Testis (tissue), 3 donors: Measurements from ENCODE around the gene PAF1. TPM values are rescaled to one million over a fixed set of nuclear protein-coding genes. Genes with fewer than 3 reads are reported as not detected.

Source experiments
- DNase-seq: peaks from one replicate; pipeline ENCODE4 v3.0.0-alpha.2; 2019
- H3K27ac ChIP-seq, 2 donors: fragments of 200-600 bp; sonication (generic); one replicate each; pipeline ENCODE4 v1.5.1; 2019
- H3K27me3 ChIP-seq: fragments of 200-600 bp; sonication (generic); one replicate; pipeline ENCODE4 v1.5.1; 2019
- H3K36me3 ChIP-seq: fragments of 200-600 bp; sonication (generic); one replicate; pipeline ENCODE4 v1.5.1; 2017; ENCODE audit warnings: low read depth; ENCODE audit errors: missing control alignments
- H3K4me1 ChIP-seq: fragments of 200-600 bp; sonication (generic); one replicate; pipeline ENCODE4 v1.5.1; 2019
- H3K4me3 ChIP-seq, 2 donors: fragments of 200-600 bp; sonication (generic); one replicate each; pipeline ENCODE4 v1.5.1; 2017 to 2019
- H3K9me3 ChIP-seq: fragments of 200-600 bp; sonication (generic); one replicate; pipeline ENCODE4 v1.5.1; 2017
- POLR2A ChIP-seq: fragments of 450-650 bp; IDR thresholded peaks from one replicate; pipeline ENCODE4 v1.6.1; 2017; ENCODE audit warnings: antibody characterized with exemption, mild to moderate bottlenecking, moderate library complexity
- WGBS, 2 donors: methylation state at CpG; one replicate each; pipeline ENCODE4 v1.1.5; 2018; 5-methylcytosine and 5-hydroxymethylcytosine counted together
- intact Hi-C: fragments of 100-400 bp; cut with DNase I; formaldehyde crosslinking; loops from one replicate; pipeline ENCODE4 v1.15.1; 2023; ENCODE audit warnings: low total_unique reads
- polyA plus RNA-seq: library from polyadenylated mRNA; stranded (reverse); fragments of 350-450 nt; fragmentation: Illumina TruSeq; extraction: RNeasy Lipid Tissue Mini Kit (QIAGEN cat#74804); gene quantifications from one replicate; pipeline ENCODE4 v1.2.3, GENCODE V29; 2014; ENCODE audit warnings: low read depth, low replicate concordance; ENCODE audit not compliant: insufficient read depth
- total RNA-seq, 2 donors: library from RNA; depleted of rRNA; stranded (reverse); fragments of >200 nt; gene quantifications; one replicate each; pipeline ENCODE4 v1.2.3, GENCODE V29; 2016
- TF ChIP-seq, protein P1 (sequence below), 3 experiments: fragments of 450-650 bp in 2 of 3; fragments of 200-600 bp in 1 of 3; sonication (generic) in 1 of 3; IDR thresholded peaks; one replicate each; pipeline ENCODE4 v1.5.1; 2016 to 2019; ENCODE audit warnings: antibody characterized with exemption in 3 of 3, mild to moderate bottlenecking in 2 of 3, moderate library complexity in 1 of 3

The PAF1 gene
- total and polyA plus RNA-seq, 3 donors from 2014 or later = 70.7 to 154 (median 74.6) TPM

DNA sequence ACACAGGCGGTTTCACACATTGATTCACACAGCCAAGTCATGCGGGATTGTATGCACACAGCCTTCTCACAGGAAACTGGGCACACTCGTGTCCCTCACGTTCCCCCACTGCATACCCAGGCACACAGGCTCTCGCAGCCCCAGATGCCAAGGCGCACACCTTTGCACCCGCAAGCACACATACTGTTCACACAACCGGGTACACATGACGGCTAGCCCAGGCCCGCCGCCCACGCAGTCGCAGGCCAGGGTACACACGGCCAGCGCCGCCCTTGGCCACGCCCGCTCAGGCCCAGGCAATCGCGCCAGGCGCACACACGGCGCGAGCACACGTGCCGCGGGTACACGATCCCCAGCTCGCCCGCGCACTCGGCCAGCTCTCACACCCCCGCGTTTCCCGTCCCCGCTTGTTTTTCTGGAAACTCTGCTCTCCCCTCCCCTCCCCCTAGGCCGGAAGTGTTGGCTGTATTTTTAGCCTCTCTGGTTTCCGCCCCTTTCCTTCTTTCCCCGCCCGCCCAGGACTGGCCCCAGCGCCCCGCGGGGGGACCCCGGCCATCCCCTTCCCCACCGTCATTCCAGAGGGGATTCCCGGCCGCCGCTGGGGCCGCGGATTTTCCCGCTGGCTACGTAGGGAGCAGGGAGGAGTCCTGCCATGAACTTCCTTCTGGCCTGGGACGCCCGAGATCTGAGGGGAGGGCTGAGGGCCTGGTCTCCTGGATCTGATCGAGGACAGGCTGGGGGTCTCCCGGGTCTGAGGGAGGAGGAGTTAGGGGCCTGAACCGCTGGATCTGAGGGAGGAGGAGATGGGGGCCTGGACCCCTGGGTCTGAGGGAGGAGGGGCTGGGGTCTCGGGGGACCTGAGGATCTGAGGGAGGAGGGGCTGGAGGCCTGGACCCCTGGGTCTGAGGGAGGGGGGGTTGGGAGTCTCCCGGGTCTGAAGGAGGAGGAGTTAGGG, 11.7 kb upstream of the PAF1 start:
- intact Hi-C loops = no loop called here

DNA sequence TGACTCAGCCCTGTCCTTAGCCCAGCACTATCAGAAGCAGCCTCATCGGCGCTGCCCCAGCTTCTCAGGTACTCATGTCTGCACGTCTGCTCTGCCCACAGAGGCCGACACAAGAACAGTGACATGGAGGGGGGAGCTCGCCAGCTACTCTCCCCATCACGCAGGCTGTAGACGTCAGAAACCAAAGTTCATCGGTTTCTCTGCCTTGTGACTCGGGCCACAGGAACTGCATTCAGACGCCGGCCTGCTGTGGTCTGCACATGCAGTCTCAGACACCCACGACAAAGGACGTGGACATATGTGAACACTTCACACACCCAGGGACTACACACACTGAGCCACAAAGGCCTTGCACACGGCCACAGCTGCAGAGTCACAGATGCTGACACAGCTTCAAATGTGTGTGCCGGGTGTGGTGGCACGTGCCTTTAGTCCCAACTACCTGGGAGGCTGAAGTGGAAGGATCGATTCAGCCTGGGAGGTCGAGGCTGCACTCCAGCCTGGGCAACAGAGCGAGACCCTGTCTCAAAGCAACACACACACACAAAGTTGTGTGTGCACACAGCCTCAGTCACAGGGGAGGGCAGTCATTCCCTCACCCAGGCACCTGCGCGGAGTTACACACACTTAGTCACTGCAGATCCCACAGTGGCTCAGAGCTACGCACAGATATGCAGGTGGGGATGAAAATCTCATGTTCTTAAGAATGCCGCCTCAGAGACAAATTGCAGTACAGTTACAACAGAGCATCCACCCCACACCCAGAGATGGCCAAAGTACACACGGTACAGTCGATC, 10.8 kb upstream of the PAF1 start:
- no peaks in the 10 kb centered on the region for H3K36me3 ChIP-seq
- TF ChIP-seq POLR2A = no peak
- TF ChIP-seq, protein P1, sequence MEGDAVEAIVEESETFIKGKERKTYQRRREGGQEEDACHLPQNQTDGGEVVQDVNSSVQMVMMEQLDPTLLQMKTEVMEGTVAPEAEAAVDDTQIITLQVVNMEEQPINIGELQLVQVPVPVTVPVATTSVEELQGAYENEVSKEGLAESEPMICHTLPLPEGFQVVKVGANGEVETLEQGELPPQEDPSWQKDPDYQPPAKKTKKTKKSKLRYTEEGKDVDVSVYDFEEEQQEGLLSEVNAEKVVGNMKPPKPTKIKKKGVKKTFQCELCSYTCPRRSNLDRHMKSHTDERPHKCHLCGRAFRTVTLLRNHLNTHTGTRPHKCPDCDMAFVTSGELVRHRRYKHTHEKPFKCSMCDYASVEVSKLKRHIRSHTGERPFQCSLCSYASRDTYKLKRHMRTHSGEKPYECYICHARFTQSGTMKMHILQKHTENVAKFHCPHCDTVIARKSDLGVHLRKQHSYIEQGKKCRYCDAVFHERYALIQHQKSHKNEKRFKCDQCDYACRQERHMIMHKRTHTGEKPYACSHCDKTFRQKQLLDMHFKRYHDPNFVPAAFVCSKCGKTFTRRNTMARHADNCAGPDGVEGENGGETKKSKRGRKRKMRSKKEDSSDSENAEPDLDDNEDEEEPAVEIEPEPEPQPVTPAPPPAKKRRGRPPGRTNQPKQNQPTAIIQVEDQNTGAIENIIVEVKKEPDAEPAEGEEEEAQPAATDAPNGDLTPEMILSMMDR (IDR thresholded peaks at IDR 0.05) = no peak
- peak overlapping the region; percentile 95 to 97 for H3K27ac ChIP-seq
- no peaks in the 10 kb centered on the region for H3K27me3 ChIP-seq
- DNase-seq = peak; percentile 67
- H3K9me3 ChIP-seq = no peaks in the 10 kb centered on the region
- intact Hi-C loops = no loop called here
- peaks cover 46% of the 10 kb centered on the region for H3K4me1 ChIP-seq
- H3K4me3 ChIP-seq = no peak overlapping the region
- 46 to 57% methylated on average over 6 to 23 of the region's 25 CpGs for WGBS, 2 donors

More for the DNA sequence above, 11.7 kb upstream of the PAF1 start:
- H3K9me3 ChIP-seq = no peaks in the 10 kb centered on the region
- peak overlapping the region; percentile 54 to 62 for H3K4me3 ChIP-seq
- no peaks in the 10 kb centered on the region for H3K36me3 ChIP-seq
- TF ChIP-seq, protein P1 (IDR thresholded peaks at IDR 0.05) = no peak
- TF ChIP-seq POLR2A = peak; percentile 16
- H3K27me3 ChIP-seq = no peaks in the 10 kb centered on the region
- H3K4me1 ChIP-seq = peaks cover 43% of the 10 kb centered on the region
- H3K27ac ChIP-seq = peak overlapping the region; percentile 95 to 97
- DNase-seq = peak; percentile 93
- 1% methylated on average over 48 to 59 of the region's 59 CpGs for WGBS, 2 donors

GRCh38 chr19:39401070-39401548, 10.2 kb upstream of the PAF1 start:
- 67% methylated on average over 4 of the region's 4 CpGs for WGBS, 2 donors
- Histone ChIP-seq H3K9me3 (no peaks in the 10 kb centered on the region), H3K27ac (peak overlapping the region; percentile 95 to 97), H3K4me3 (no peak overlapping the region), H3K4me1 (peaks cover 45% of the 10 kb centered on the region), H3K36me3 (no peaks in the 10 kb centered on the region), H3K27me3 (no peaks in the 10 kb centered on the region)
- TF ChIP-seq, protein P1 (IDR thresholded peaks at IDR 0.05) = no peak
- no peak for TF ChIP-seq POLR2A
- intact Hi-C loops = no loop called here
- no peak for DNase-seq

GRCh38 chr19:39400061-39400460, 9.2 kb upstream of the PAF1 start:
- intact Hi-C loops = no loop called here
- Histone ChIP-seq H3K27me3 (no peaks in the 10 kb centered on the region), H3K27ac (peak overlapping the region in 1 of 2 donors; percentile 75), H3K4me1 (peaks cover 35% of the 10 kb centered on the region), H3K36me3 (no peaks in the 10 kb centered on the region), H3K4me3 (no peak overlapping the region), H3K9me3 (no peaks in the 10 kb centered on the region)
- WGBS, 2 donors = 80 to 83% methylated on average over 4 of the region's 4 CpGs
- DNase-seq = no peak
- TF ChIP-seq, protein P1 (IDR thresholded peaks at IDR 0.05) = no peak
- no peak for TF ChIP-seq POLR2A
